C1 segment of cervical spinal cord (tissue), 14 donors: ENCODE results near the gene SIAH2.
A peak's percentile ranks its signal among the peaks of the same experiment; 100 is the strongest.

Experiments used
- DNase-seq, 14 donors: peaks; one replicate each; lab custom pipeline; 2025; lab: John Stamatoyannopoulos, UW

The SIAH2 gene

GRCh38 chr3:150775001-150775599 is 12.1 kb upstream of the SIAH2 start:
- DNase-seq = no peak

GRCh38 chr3:150773616-150774192 is 10.7 kb upstream of the SIAH2 start:
- no peak for DNase-seq

- no peak for DNase-seq
Measured at GRCh38 chr3:150771600-150771999, 8.6 kb upstream of the SIAH2 start.

- no peak for DNase-seq
Measured at GRCh38 chr3:150770681-150771080, 7.7 kb upstream of the SIAH2 start.

- no peak for DNase-seq
Measured at GRCh38 chr3:150766742-150767141, 3.8 kb upstream of the SIAH2 start.

- no peak for DNase-seq
Measured at GRCh38 chr3:150765949-150766720, 3.2 kb upstream of the SIAH2 start.

- DNase-seq = no peak
Measured at GRCh38 chr3:150764967-150765366, 2.0 kb upstream of the SIAH2 start.

GRCh38 chr3:150764566-150764965 is 1.6 kb upstream of the SIAH2 start:
- DNase-seq = no peak

- peak in 12 of 14 donors; percentile 36 to 90 (median 79) for DNase-seq
Measured at GRCh38 chr3:150763841-150764483, 993 bp upstream of the SIAH2 start.

GRCh38 chr3:150762662-150763121 is 277 bp downstream of the SIAH2 start:
- DNase-seq = no peak

GRCh38 chr3:150761831-150762661 is 923 bp downstream of the SIAH2 start:
- DNase-seq = peak in 11 of 14 donors; percentile 19 to 64 (median 34)

- DNase-seq = no peak
Measured at GRCh38 chr3:150760431-150761200, 2.4 kb downstream of the SIAH2 start.

- no peak for DNase-seq
Measured at GRCh38 chr3:150759947-150760346, 3.0 kb downstream of the SIAH2 start.

GRCh38 chr3:150759319-150759718 is 3.6 kb downstream of the SIAH2 start:
- no peak for DNase-seq

- DNase-seq = no peak
Measured at GRCh38 chr3:150757768-150758167, 5.2 kb downstream of the SIAH2 start.

GRCh38 chr3:150757364-150757763 is 5.6 kb downstream of the SIAH2 start:
- DNase-seq = no peak

- no peak for DNase-seq
Measured at GRCh38 chr3:150756491-150757059, 6.4 kb downstream of the SIAH2 start.

GRCh38 chr3:150755902-150756301 is 7.1 kb downstream of the SIAH2 start:
- DNase-seq = no peak

- DNase-seq = no peak
Measured at GRCh38 chr3:150754896-150755295, 8.1 kb downstream of the SIAH2 start.

GRCh38 chr3:150751781-150752263 is 11.1 kb downstream of the SIAH2 start:
- DNase-seq = no peak
